Stimulated activated CD4-positive, alpha-beta T cell treated with anti-CD3 and anti-CD28 coated beads, Interleukin-15, amount 100 ng/mL, for 24 hours (primary cell): ENCODE measurements around the gene CTSW.

Experiments used
- DNase-seq: peaks from one replicate; pipeline ENCODE4 v3.0.0-alpha.2; 2020

CTSW gene

GRCh38 chr11:65886826-65887722, 7.4 kb downstream of the CTSW start:
- DNase-seq = no peak

GRCh38 chr11:65887723-65888162, 8.1 kb downstream of the CTSW start:
- DNase-seq = no peak

- DNase-seq = peak; percentile 98
Observed at GRCh38 chr11:65888163-65888814, 8.7 kb downstream of the CTSW start, which contains the start of gene FIBP. Gene FIBP, minus strand, starts transcription at chr11:65888471. Its CDS starts 53 bp downstream, at chr11:65888418.

DNA sequence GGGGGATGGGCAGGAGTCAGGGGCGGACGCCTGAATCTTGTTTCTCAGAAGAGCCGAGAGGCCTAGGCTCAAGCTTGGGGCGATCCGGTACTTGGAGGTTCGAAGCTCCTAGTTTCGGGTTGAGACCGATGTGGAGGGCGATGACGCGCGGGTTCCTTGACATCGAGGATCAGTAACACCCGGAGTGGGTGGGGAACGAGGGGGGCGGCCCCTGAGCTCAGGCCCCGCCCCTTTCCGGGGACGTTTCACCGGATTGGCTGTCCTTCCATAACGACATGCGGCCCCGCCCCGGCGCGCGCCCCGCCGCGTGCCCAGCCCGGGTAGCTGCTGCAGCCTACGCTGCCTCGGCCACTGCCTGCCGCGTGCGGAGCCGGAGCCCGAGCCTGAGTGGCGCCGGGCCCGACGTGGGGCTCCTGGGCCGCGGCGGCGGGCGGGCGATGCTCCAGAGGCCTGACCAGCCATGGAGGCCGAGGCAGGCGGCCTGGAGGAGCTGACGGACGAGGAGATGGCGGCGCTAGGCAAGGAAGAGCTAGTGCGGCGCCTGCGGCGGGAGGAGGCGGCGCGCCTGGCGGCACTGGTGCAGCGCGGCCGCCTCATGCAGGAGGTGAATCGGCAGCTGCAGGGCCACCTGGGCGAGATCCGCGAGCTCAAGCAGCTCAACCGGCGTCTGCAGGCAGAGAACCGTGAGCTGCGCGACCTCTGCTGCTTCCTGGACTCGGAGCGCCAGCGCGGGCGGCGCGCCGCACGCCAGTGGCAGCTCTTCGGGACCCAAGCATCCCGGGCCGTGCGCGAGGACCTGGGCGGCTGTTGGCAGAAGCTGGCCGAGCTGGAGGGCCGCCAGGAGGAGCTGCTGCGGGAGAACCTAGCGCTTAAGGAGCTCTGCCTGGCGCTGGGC, 10.9 kb downstream of the CTSW start, which contains the start of gene CCDC85B:
CCDC85B (plus strand) TSS at position 350 of the 895 bp plus-strand sequence; CDS start at position 461, 111 bp downstream.
- DNase-seq = peak; percentile 99

DNA sequence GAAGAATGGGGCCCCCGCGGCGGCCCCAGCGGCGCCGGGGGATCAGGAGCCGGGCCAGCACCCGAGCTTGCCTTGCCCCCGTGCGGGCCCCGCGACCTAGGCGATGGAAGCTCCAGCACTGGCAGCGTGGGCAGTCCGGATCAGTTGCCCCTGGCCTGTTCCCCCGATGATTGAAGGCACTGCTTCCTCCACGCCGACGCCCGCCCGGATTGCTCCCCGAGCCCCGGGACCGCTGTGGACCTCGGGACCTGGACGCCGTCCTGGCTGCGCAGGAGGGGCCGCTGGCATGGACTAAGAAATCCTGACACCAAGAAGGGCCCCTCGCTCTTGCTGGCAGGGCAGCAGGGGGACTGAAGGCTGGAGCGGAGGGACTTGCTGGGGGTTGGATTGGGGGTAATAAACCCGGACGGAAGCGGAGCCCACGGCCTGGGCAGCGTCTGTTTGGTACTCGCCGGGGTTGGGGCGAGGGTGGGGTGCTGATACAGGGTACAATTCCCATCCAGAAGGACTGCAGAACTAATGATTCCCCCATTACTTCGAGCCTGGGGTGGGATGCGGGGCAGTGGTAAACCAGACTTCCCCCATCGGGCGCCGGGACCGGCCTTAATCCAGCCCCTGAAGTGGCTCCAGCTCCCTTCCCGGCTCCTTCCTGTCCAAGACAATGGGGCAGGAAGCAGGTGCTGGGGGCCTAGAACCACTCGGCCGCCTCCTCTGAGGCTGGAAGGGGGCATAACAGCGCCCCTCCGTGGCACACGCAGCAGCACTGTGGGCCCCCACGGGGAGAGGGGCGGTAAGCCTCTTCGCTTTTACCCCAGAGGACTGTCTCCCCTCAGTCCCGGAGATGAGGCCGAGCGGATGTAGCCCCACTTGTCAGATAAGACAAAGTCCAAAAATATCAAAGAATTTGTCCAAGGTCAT, 11.8 kb downstream of the CTSW start:
- peak; percentile 62 for DNase-seq

- peak; percentile 59 for DNase-seq
Observed at GRCh38 chr11:65892137-65892540, 12.5 kb downstream of the CTSW start.

GRCh38 chr11:65892661-65893317, 13.2 kb downstream of the CTSW start:
- DNase-seq = no peak

- DNase-seq = peak; percentile 52
Observed at GRCh38 chr11:65894034-65894591, 14.5 kb downstream of the CTSW start.

DNA sequence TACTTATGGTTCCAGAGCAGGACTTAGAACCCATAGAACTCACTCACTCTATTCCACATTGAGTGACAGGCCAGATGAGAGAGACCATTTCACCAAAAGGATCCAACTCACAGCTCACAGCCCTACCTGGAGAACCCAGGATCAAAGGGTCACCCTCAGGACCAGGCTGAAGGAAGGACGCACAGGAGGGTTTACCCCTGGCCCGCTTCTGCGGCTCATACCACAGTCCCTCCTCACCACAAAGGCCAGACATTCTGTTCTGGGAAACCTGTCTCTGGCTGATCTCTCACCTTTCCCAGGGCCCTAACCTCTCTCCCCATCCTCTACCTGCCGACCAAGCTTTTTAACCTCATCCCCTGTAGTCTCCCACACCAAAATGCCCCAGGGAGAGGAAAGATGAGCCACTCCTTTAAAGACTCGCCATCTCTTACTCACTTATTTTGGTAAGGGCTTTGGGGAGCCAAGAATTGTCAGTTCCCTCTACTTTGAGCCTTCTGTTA, 15.9 kb downstream of the CTSW start:
- no peak for DNase-seq

GRCh38 chr11:65896034-65896999, 16.7 kb downstream of the CTSW start:
- DNase-seq = no peak

GRCh38 chr11:65897020-65897471, 17.4 kb downstream of the CTSW start:
- DNase-seq = no peak

DNA sequence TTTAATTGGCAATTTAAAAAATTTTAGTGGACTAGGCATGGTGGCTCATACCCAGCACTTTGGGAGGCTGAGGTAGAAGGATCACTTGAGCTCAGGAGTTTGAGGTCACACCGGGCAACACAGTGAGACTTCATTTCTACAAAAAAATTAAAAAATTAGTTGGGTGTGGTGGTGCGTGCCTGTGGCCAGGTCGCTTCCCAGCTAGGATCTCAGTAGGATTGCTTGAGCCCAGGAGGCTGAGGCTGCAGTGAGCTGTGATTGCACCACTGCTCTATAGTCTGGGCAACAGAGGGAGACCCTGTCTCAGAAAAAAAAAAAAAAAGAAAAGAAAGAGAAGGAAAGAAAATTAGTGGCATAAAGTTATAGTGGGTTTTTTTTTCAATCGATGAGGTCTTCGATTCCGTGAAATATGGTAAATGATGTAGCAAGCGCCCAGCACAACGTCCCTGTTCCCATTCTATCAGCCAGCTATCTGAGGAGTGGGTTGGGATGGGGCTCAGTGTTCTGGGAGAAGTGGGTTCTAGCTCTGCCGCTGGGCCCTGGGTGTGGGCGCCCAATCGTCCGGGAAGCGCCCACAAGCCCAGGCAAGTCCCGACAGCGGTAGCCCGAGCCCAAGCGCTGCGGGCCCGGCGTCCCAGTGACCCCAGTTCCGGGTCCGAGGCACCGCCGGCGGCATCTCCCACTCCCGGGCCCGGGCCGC, 19.2 kb downstream of the CTSW start:
- DNase-seq = no peak

DNA sequence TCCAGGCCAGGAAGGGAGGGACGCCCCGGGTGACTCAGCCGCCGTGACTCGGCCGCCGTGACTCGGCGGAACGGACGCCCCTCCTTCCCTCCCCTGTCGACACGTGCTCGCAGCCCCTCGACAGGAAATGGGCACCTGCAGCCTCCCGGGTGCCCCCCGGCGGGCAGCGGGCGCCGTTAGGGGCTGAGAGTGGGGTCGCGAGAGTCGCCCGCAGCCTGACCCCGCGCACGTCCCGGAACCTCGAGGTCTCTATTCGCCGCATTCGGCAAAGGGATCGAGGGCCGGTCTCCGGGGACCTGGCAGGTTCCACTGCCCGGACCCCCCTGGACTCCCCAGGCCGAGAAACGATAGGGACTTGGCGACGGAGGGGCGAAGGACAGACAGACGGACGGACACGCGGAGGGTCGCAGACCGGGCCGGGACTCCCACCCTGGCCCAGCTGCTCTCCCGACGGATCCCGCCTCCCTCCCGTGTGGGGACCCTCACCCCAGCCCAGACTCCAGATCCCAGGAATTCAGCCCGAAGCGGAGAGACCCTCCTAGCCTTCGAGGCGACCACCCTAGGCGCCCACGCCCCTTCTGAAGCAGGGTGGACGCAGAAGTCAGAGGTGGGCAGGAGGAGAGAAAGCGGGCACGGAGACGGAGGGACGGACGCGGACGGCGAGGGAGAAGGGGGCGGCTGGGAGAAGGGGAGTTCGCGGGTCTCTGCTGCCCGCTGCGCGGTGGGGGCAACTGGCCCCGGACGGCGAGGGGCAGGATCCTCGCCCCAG, 19.9 kb downstream of the CTSW start:
- DNase-seq = peak; percentile 88

DNA sequence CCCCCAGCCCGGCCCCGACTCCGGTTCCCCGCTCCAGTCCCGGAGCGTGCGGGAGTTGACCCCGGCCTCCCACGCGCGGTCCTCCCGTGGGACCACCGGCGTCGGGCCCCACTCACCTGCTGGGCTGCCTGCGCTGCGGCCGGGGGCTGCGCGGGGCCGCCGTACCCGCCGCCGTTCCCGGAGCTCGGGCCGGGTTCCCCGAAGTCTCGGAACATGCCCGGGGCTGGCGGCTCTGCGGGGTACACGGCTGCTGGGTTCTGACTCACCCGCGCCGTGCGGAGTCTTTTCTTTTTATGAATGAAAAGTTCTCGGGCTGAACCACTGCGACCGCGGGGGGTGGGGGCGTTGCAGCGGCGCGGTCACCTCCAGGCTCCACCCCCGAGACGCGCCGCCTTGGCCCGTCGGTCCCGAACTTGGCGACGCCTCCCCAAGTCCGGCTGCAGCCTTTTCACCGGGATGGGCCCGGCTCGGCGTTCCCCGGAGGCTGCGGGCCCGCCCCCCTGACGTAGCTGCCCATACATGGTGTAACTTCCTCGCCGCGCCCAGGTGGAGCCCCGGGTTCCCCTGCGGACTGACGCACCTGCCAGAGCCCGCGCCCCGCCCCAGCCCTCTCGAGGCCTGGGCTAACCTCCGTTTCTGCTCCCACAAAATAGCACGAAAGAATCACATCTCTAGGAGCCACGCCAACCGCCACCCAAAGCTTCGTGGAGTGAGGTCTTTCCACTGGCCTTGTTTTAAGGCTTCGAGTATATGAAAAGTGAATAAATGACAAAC, 20.7 kb downstream of the CTSW start, which contains the start of gene FOSL1:
FOSL1 (minus strand) TSS at position 264 of the 774 bp plus-strand sequence; CDS start at position 215, 49 bp downstream.
- peak; percentile 98 for DNase-seq

- no peak for DNase-seq
Observed at GRCh38 chr11:65900899-65901180, 21.2 kb downstream of the CTSW start.

- DNase-seq = no peak
Observed at GRCh38 chr11:65903068-65903481, 23.4 kb downstream of the CTSW start.

- no peak for DNase-seq
Observed at GRCh38 chr11:65903715-65904114, 24.1 kb downstream of the CTSW start.
